ENCODE results near the gene GJB4.

Gene GJB4

GRCh38 chr1:34761176-34761761, 1.7 kb downstream of the GJB4 start:
- Histone ChIP-seq H3K36me3 (ENCODE audit: insufficient read depth) (no peaks in the 10 kb centered on the region), H3K27ac (no peak overlapping the region), H3K27me3 (ENCODE audit: insufficient read depth, low read depth) (no peaks in the 10 kb centered on the region; the same call in 1 of the 2 replicates), H3K4me1 (ENCODE audit: low read depth, poor library complexity, severe bottlenecking) (no peaks in the 10 kb centered on the region), H2AFZ (ENCODE audit: low read depth) (no peak overlapping the region), H3K4me3 (IDR thresholded peaks at IDR 0.05; ENCODE audit: insufficient read depth, low read depth, low read length) (no peak overlapping the region), H3K9ac (no peak overlapping the region), H3K79me2 (ENCODE audit: insufficient read depth, low read depth) (no peaks in the 10 kb centered on the region), H4K20me1 (ENCODE audit: insufficient read depth) (no peaks in the 10 kb centered on the region), H3K4me2 (no peak overlapping the region)
- TF ChIP-seq, protein P1, sequence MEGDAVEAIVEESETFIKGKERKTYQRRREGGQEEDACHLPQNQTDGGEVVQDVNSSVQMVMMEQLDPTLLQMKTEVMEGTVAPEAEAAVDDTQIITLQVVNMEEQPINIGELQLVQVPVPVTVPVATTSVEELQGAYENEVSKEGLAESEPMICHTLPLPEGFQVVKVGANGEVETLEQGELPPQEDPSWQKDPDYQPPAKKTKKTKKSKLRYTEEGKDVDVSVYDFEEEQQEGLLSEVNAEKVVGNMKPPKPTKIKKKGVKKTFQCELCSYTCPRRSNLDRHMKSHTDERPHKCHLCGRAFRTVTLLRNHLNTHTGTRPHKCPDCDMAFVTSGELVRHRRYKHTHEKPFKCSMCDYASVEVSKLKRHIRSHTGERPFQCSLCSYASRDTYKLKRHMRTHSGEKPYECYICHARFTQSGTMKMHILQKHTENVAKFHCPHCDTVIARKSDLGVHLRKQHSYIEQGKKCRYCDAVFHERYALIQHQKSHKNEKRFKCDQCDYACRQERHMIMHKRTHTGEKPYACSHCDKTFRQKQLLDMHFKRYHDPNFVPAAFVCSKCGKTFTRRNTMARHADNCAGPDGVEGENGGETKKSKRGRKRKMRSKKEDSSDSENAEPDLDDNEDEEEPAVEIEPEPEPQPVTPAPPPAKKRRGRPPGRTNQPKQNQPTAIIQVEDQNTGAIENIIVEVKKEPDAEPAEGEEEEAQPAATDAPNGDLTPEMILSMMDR (conservative IDR thresholded peaks at IDR 0.05; ENCODE audit: low read depth, low read length) = no peak

DNA sequence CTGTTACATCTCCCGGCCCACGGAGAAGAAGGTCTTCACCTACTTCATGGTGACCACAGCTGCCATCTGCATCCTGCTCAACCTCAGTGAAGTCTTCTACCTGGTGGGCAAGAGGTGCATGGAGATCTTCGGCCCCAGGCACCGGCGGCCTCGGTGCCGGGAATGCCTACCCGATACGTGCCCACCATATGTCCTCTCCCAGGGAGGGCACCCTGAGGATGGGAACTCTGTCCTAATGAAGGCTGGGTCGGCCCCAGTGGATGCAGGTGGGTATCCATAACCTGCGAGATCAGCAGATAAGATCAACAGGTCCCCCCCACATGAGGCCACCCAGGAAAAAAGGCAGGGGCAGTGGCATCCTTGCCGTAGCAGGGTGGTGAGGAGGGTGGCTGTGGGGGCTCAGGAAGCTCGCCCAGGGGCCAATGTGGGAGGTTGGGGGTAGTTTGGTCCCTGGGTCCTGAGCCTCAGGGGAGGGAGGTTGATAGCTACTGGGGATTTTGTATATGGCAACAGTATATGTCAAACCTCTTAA, 2.3 kb downstream of the GJB4 start:
- Histone ChIP-seq H3K79me2 (ENCODE audit: insufficient read depth, low read depth) (no peaks in the 10 kb centered on the region), H3K27ac (no peak overlapping the region), H3K4me1 (ENCODE audit: low read depth, poor library complexity, severe bottlenecking) (no peaks in the 10 kb centered on the region), H2AFZ (ENCODE audit: low read depth) (no peak overlapping the region), H3K36me3 (ENCODE audit: insufficient read depth) (no peaks in the 10 kb centered on the region), H3K4me2 (no peak overlapping the region), H3K9ac (no peak overlapping the region), H3K27me3 (ENCODE audit: insufficient read depth, low read depth) (no peaks in the 10 kb centered on the region; the same call in 1 of the 2 replicates), H3K4me3 (IDR thresholded peaks at IDR 0.05; ENCODE audit: insufficient read depth, low read depth, low read length) (no peak overlapping the region), H4K20me1 (ENCODE audit: insufficient read depth) (no peaks in the 10 kb centered on the region)
- TF ChIP-seq, protein P1 (conservative IDR thresholded peaks at IDR 0.05; ENCODE audit: low read depth, low read length) = no peak

DNA sequence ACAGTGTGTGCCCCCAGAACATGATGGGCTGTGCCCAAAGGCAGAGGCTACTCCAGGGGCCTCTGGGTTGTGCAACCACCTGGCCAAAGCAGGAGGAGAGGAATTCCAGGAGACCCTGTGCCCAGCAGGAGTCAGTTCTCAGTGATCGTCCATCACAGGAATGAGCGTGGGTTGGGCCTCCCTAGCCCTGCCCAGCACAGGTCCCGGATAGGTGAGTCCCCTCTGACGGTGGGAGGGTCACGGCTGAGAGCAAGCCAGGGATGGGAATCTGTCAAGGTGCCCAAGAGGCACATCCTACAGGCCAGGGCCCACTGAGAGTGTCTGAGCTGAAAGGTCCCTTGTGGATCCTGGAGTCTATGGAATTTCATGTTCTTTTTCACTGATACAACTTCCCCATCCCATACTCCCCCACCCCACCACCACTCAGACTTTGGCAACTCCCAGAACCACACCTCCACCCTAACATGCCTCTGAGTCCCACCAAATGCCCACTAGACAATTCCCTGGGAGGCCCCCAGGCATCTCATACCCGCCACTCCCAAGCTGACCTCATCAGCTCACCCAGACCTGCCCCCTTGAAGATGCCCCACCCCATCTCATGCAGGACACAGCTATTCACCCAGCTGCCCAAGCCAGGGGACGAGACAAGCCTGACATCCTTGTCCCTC, 3.1 kb downstream of the GJB4 start:
- TF ChIP-seq, protein P1 (conservative IDR thresholded peaks at IDR 0.05; ENCODE audit: low read depth, low read length) = no peak
- H4K20me1 ChIP-seq (ENCODE audit: insufficient read depth) = no peaks in the 10 kb centered on the region
- no peaks in the 10 kb centered on the region for H3K79me2 ChIP-seq (ENCODE audit: insufficient read depth, low read depth)
- no peaks in the 10 kb centered on the region; the same call in 1 of the 2 replicates for H3K27me3 ChIP-seq (ENCODE audit: insufficient read depth, low read depth)
- H3K36me3 ChIP-seq (ENCODE audit: insufficient read depth) = no peaks in the 10 kb centered on the region
- no peak overlapping the region for H3K27ac ChIP-seq
- H3K9ac ChIP-seq = no peak overlapping the region
- H3K4me3 ChIP-seq (IDR thresholded peaks at IDR 0.05; ENCODE audit: insufficient read depth, low read depth, low read length) = no peak overlapping the region
- H3K4me2 ChIP-seq = no peak overlapping the region
- no peak overlapping the region for H2AFZ ChIP-seq (ENCODE audit: low read depth)
- H3K4me1 ChIP-seq (ENCODE audit: low read depth, poor library complexity, severe bottlenecking) = no peaks in the 10 kb centered on the region

DNA sequence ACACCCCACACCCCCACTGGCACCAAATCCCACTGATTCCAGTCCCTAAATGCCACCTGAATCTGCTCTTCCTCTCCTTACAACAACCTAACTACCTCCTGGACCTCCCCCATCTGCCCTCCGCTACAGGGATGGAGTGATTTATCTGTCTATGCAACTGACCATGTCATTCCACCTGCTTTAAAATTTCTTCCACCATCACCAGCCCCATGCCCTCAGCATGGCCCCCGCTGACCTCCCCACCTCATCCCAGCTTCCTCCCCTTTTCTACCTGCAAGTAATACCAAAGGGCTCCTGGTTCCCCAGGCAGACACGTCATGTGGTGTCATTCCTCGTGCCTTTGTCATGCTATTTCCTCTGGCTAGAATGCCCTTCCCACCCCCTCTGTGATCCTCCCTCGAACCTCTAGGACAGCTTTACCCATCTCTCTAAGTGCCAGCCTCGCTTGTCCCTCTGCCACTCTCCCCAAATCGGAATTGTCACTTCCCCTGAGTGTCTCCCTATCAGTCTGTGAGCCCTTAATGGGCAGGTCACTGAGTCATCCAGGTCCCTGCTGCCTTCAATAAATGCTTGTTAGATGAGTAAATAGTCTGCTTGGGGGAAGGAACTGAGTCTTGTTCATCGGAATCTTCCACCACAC, 3.7 kb downstream of the GJB4 start:
- no peak overlapping the region for H3K4me3 ChIP-seq (IDR thresholded peaks at IDR 0.05; ENCODE audit: insufficient read depth, low read depth, low read length)
- TF ChIP-seq, protein P1 (conservative IDR thresholded peaks at IDR 0.05; ENCODE audit: low read depth, low read length) = no peak

More for the DNA sequence above, 3.7 kb downstream of the GJB4 start:
- Histone ChIP-seq H3K36me3 (ENCODE audit: insufficient read depth) (no peaks in the 10 kb centered on the region), H3K27me3 (ENCODE audit: insufficient read depth, low read depth) (no peaks in the 10 kb centered on the region; the same call in 1 of the 2 replicates), H3K9ac (no peak overlapping the region), H3K79me2 (ENCODE audit: insufficient read depth, low read depth) (no peaks in the 10 kb centered on the region), H3K4me1 (ENCODE audit: low read depth, poor library complexity, severe bottlenecking) (no peaks in the 10 kb centered on the region), H2AFZ (ENCODE audit: low read depth) (no peak overlapping the region), H4K20me1 (ENCODE audit: insufficient read depth) (no peaks in the 10 kb centered on the region), H3K4me2 (no peak overlapping the region), H3K27ac (no peak overlapping the region)

Measured in KMS-11 (cell line).